SK-MEL-5 (cell line): ENCODE results near the gene NES. TPM values are rescaled to one million over a fixed set of nuclear protein-coding genes. Genes with fewer than 3 reads are reported as not detected.

Experiments
- DNase-seq: peaks from one replicate; pipeline ENCODE4 v3.0.0-alpha.2; 2016; ENCODE audit warnings: low read depth, low spot score
- in situ Hi-C: cut with HindIII; loops from 2 replicates; pipeline ENCODE4 v1.10.0; 2016; ENCODE audit warnings: low sequenced_read_pairs, high pct_unique_total_duplicates, low pct_unique_long_range_greater_than_20kb
- polyA plus RNA-seq, 2 experiments: library from polyadenylated mRNA; depleted of rRNA; stranded (reverse); fragments of >200 nt; gene quantifications; 2 replicates each; pipeline ENCODE4 v1.2.3, GENCODE V29; 2015
- total RNA-seq: library from RNA; depleted of rRNA; stranded (reverse); fragments of >200 nt; shearing (Covaris generic); gene quantifications from 2 replicates; pipeline ENCODE4 v1.2.3, GENCODE V29; 2014; rRNA removed

NES gene
- total RNA-seq = 81.0 and 97.4 TPM in 2 replicates
- polyA plus RNA-seq (2015; cell fraction: cytosol; rRNA removed) = 47.8 and 59.9 TPM in 2 replicates
- 121 and 128 TPM in 2 replicates for polyA plus RNA-seq (2015; cell fraction: nucleus; rRNA removed)

GRCh38 chr1:156676820-156677615 is at the start of gene NES:
Gene NES, minus strand, starts transcription at chr1:156677407. Its CDS starts 143 bp downstream, at chr1:156677264.
- in situ Hi-C loops = no loop called here
- peak; percentile 77 for DNase-seq

- DNase-seq = peak; percentile 77
- in situ Hi-C loops = no loop called here
Measured at GRCh38 chr1:156726549-156727226, 49.5 kb upstream of the NES start.

- peak; percentile 90 for DNase-seq
- in situ Hi-C loops = no loop called here
Measured at GRCh38 chr1:156725683-156726280, 48.6 kb upstream of the NES start.

- in situ Hi-C loops = no loop called here
- DNase-seq = no peak
Measured at GRCh38 chr1:156721535-156721934, 44.3 kb upstream of the NES start.

GRCh38 chr1:156721131-156721530 is 43.9 kb upstream of the NES start:
- DNase-seq = no peak
- in situ Hi-C loops = no loop called here

GRCh38 chr1:156717351-156717750 is 40.1 kb upstream of the NES start:
- no peak for DNase-seq
- in situ Hi-C loops = no loop called here

GRCh38 chr1:156714830-156715229 is 37.6 kb upstream of the NES start:
- no peak for DNase-seq
- in situ Hi-C loops = no loop called here

- DNase-seq = no peak
- in situ Hi-C loops = no loop called here
Measured at GRCh38 chr1:156712626-156713025, 35.4 kb upstream of the NES start.

- DNase-seq = no peak
- in situ Hi-C loops = no loop called here
Measured at GRCh38 chr1:156711011-156711817, 34.0 kb upstream of the NES start.

- DNase-seq = no peak
- in situ Hi-C loops = no loop called here
Measured at GRCh38 chr1:156709757-156710489, 32.7 kb upstream of the NES start.

- DNase-seq = no peak
- in situ Hi-C loops = no loop called here
Measured at GRCh38 chr1:156709031-156709430, 31.8 kb upstream of the NES start.

- no peak for DNase-seq
- in situ Hi-C loops = no loop called here
Measured at GRCh38 chr1:156708218-156708661, 31.0 kb upstream of the NES start.

- in situ Hi-C loops = no loop called here
- DNase-seq = no peak
Measured at GRCh38 chr1:156707417-156708217, 30.4 kb upstream of the NES start.

GRCh38 chr1:156706657-156707416 is 29.6 kb upstream of the NES start:
- in situ Hi-C loops = no loop called here
- DNase-seq = no peak

- DNase-seq = peak; percentile 46
- in situ Hi-C loops = no loop called here
Measured at GRCh38 chr1:156705918-156706656, 28.9 kb upstream of the NES start.
